ENCODE data around the gene STK25. TPM values are rescaled to one million over a fixed set of nuclear protein-coding genes. Genes with fewer than 3 reads are reported as not detected.

STK25 gene
- total and polyA plus RNA-seq, 2 experiments from 2014 or later = 183 to 192 TPM

DNA sequence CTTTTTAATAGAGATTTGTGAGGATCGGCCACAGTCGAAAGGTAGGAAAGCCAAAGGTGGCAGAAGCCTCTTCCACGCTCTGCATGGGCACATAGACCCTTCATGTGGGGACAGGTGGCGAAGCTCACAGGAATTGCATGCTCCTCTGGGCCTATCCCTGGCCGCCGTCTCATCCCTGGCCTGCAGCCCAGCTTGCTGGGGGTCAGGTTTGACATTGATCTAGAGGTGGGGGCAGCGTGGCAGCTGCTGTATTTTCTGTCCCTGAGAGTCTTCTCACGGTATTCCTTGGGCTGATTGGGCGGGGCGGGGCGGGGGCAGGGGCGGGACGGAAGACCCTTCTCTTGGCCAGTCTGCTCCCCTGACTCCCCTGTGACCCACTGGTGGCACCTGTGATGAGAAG, 48.9 kb downstream of the STK25 start:
- H3K4me1 ChIP-seq (ENCODE audit: insufficient read depth) = no peaks in the 10 kb centered on the region
- H3K4me2 ChIP-seq = no peak overlapping the region
- no peak overlapping the region for H2AFZ ChIP-seq
- no peaks in the 10 kb centered on the region for H3K79me2 ChIP-seq
- H3K9me3 ChIP-seq (ENCODE audit: low read depth) = no peaks in the 10 kb centered on the region
- no peaks in the 10 kb centered on the region for H3K36me3 ChIP-seq (replicated peaks; ENCODE audit: insufficient read depth, low read depth)
- TF ChIP-seq EZH2phosphoT487 (IDR thresholded peaks at IDR 0.05; ENCODE audit: low read depth, severe bottlenecking, unreplicated experiment) = no peak
- no peak for TF ChIP-seq EZH2 (IDR thresholded peaks at IDR 0.05; ENCODE audit: borderline replicate concordance)
- TF ChIP-seq CTCF (IDR thresholded peaks at IDR 0.05; ENCODE audit: poor library complexity) = no peak
- DNase-seq (ENCODE audit: low spot score) = no peak
- H3K27ac ChIP-seq = no peak overlapping the region
- H3K4me3 ChIP-seq = no peak overlapping the region
- no peaks in the 10 kb centered on the region for H3K9me2 ChIP-seq (replicated peaks; ENCODE audit: insufficient read depth)
- 90% methylated on average over 13 of the region's 13 CpGs for WGBS (ENCODE audit: low lambda C conversion rate, missing lambda C conversion rate)
- no peaks in the 10 kb centered on the region for H3K27me3 ChIP-seq
- H4K20me1 ChIP-seq (ENCODE audit: insufficient read depth, poor library complexity, severe bottlenecking) = no peaks in the 10 kb centered on the region

DNA sequence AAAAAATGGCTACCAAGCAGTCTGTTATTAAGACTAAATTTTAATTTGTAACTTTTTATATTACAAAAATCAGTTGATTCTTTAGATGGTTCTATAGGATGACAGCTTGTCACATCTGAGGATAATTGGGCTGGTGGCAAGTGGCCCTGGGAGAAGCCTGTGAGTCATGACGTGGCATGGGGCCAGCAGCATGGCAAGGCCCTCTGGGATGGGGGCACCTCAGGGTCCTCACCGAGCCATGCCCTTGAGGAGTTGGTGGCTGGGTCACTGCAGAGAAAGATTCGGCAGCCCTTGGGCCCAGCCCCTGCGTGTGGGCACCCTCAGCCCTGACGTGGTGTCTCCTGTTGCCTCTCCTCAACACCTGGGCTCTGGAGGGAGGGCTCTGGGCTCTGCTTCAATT, 49.7 kb downstream of the STK25 start:
- H3K36me3 ChIP-seq (replicated peaks; ENCODE audit: insufficient read depth, low read depth) = no peaks in the 10 kb centered on the region
- 92% methylated on average over 5 of the region's 5 CpGs for WGBS (ENCODE audit: low lambda C conversion rate, missing lambda C conversion rate)

GRCh38 chr2:241456546-241456945, 51.8 kb downstream of the STK25 start:
- H3K9me2 ChIP-seq (replicated peaks; ENCODE audit: insufficient read depth) = no peaks in the 10 kb centered on the region
- H3K9me3 ChIP-seq (ENCODE audit: low read depth) = no peaks in the 10 kb centered on the region
- no peak overlapping the region for H3K4me3 ChIP-seq
- no peaks in the 10 kb centered on the region for H3K4me1 ChIP-seq (ENCODE audit: insufficient read depth)
- TF ChIP-seq EZH2phosphoT487 (IDR thresholded peaks at IDR 0.05; ENCODE audit: low read depth, severe bottlenecking, unreplicated experiment) (no peak), CTCF (IDR thresholded peaks at IDR 0.05; ENCODE audit: poor library complexity) (no peak), EZH2 (IDR thresholded peaks at IDR 0.05; ENCODE audit: borderline replicate concordance) (no peak)
- no peaks in the 10 kb centered on the region for H3K27me3 ChIP-seq
- DNase-seq (ENCODE audit: low spot score) = no peak
- no peaks in the 10 kb centered on the region for H4K20me1 ChIP-seq (ENCODE audit: insufficient read depth, poor library complexity, severe bottlenecking)
- no peak overlapping the region for H3K27ac ChIP-seq
- no peaks in the 10 kb centered on the region for H3K79me2 ChIP-seq
- no peak overlapping the region for H3K4me2 ChIP-seq
- no peak overlapping the region for H2AFZ ChIP-seq
- WGBS (ENCODE audit: low lambda C conversion rate, missing lambda C conversion rate) = 79% methylated on average over 11 of the region's 11 CpGs
- H3K36me3 ChIP-seq (replicated peaks; ENCODE audit: insufficient read depth, low read depth) = no peaks in the 10 kb centered on the region

More for the DNA sequence above, 49.7 kb downstream of the STK25 start:
- Histone ChIP-seq H2AFZ (no peak overlapping the region), H3K4me1 (ENCODE audit: insufficient read depth) (no peaks in the 10 kb centered on the region), H3K4me2 (no peak overlapping the region), H3K27me3 (no peaks in the 10 kb centered on the region), H3K4me3 (no peak overlapping the region), H3K9me3 (ENCODE audit: low read depth) (no peaks in the 10 kb centered on the region), H3K27ac (no peak overlapping the region), H4K20me1 (ENCODE audit: insufficient read depth, poor library complexity, severe bottlenecking) (no peaks in the 10 kb centered on the region), H3K9me2 (replicated peaks; ENCODE audit: insufficient read depth) (no peaks in the 10 kb centered on the region), H3K79me2 (no peaks in the 10 kb centered on the region)
- TF ChIP-seq EZH2 (IDR thresholded peaks at IDR 0.05; ENCODE audit: borderline replicate concordance) = no peak
- TF ChIP-seq EZH2phosphoT487 (IDR thresholded peaks at IDR 0.05; ENCODE audit: low read depth, severe bottlenecking, unreplicated experiment) = no peak
- no peak for TF ChIP-seq CTCF (IDR thresholded peaks at IDR 0.05; ENCODE audit: poor library complexity)
- no peak for DNase-seq (ENCODE audit: low spot score)
